ENCODE data around the gene KCNIP4.

KCNIP4 gene

GRCh38 chr4:20901851-20902250 lies 1046.7 kb downstream of the KCNIP4 start:
- no peak for DNase-seq

DNA sequence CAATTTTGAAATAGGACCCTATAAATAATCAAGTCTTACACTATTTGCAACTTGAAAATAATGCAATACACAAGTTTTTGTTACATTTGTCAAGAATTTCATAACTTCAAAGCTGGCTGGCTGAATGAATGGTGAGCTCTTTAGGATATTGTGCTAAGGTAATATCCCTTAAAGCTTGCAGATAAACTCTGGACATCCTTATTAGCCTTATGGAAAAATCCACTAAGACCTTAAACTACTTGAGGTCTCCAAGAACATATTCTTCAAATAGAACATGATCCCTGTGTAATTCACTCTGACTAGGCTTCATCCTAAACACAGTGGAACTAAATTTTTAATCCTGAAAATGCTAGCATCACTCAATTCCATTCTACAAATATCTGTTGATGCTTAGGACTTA lies 1049.0 kb downstream of the KCNIP4 start:
- DNase-seq: no peak

DNA sequence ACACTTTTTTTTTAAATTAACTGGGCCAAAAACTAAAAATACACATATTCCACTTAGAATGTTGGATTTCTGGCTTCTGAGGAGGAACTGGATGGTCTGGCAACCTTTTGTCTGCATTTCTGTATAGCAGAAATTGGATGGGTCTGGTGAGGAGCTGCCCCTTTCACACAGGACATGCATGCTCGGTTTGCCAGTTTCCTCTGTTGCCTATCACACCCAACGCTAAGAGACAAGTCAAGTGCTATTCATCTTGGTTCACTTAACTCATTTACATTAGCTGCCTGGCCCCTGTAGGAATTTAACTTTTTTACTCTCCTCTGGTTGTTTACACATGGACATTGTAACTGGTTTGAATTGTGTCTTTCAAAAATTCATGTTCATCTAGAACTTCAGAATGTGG lies 1052.6 kb downstream of the KCNIP4 start:
- no peak for DNase-seq

- DNase-seq: no peak
These were observed 1053.4 kb downstream of the KCNIP4 start for GRCh38 chr4:20895208-20895607.

- no peak for DNase-seq
These were observed 1057.8 kb downstream of the KCNIP4 start for GRCh38 chr4:20890761-20891160.

DNA sequence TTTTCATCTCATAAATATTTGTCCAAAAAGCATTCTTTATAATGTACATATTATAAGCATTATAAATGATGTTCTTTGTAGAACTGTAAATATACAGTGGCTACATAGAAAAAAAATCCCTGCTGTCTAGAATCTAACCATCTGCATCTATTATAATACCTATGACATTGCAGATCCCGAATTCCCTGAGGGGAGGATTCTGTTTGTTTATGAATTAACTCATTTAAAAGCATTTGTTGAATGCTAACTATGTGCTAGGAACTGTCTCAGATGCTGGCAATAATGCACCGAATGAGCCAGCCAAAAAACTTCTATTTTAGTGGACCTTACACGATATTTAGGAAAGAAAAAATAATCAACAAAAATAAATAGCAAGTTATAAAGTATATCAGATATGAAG lies 1058.7 kb downstream of the KCNIP4 start:
- no peak for DNase-seq

DNA sequence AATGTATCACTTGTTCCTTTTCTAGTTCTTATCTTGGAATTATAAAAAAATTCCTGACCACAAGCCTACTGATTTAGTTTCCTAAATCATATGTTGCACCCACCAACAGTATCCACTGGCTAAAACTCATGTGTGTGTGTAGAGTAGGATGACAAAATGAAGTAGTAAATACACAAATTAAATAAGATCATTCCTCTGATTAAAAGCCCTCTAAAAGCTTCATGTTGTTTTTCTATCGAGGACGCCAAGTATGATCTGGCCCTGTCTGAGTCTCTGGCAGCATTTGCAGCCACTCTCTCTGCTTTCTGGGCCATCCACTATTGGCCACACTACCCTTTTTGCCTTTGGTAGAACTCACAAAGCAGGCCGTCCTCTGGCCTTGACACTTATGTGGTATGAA lies 1064.9 kb downstream of the KCNIP4 start:
- DNase-seq: no peak

GRCh38 chr4:20883231-20883630 lies 1065.3 kb downstream of the KCNIP4 start:
- DNase-seq: no peak

DNA sequence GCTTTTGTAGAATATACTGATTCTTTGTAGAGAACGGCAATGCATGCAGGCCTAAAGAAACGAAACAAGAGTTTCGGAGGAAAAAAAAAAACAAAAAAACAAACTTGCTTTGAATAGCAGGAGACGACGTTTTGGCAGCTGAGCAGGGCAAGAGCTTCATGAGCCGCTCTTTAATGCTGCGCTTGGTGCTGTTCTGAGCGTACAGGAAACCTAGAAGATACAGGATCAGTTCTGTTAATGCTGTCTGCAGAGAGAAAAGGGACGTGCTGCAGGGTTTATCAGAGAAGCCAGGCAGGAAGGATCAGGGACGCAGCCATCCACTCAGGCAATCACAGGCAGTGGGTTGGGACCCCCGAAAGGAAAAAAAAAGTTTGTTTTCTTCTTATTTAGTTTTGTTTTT lies 1066.1 kb downstream of the KCNIP4 start:
- DNase-seq: no peak

GRCh38 chr4:20881658-20882057 lies 1066.9 kb downstream of the KCNIP4 start:
- DNase-seq: no peak

- DNase-seq: no peak
These were observed 1069.8 kb downstream of the KCNIP4 start for GRCh38 chr4:20878806-20879205.

DNA sequence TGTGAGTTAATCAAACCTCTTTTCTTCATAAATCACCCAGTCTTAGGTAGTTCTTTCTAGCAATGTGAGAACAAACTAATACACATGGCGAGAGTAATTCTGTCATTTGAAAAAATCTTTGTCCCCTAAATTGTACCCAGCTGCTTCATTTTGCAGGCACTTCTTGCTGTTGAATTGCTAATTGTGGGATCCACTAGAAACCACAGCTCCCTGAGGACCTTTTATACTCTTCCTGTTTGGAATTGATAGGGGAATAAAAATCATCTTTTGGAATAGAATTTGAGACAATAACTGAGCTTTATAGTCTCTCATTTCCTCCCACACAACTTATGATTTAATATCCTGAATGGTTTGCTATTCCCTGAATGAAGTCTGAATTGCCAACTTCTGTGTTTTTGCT lies 1078.1 kb downstream of the KCNIP4 start:
- DNase-seq: no peak

DNA sequence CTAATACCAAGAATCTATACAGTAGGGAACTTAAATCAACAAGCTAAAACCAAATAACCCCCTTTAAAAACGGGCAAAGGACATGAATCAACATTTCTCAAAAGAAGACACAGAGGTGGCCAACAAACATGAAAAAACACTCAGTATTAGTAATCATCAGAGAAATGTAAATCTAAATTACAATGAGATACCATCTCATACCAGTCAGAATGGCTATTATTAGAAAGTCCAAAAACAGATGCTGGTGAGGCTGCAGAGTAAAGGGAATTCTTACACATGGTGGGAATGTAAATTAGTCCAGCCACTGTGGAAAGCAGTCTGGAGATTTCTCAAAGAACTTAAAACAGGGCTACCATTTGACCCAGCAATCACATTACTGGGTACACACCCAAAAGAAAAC lies 1080.5 kb downstream of the KCNIP4 start:
- DNase-seq: no peak

DNA sequence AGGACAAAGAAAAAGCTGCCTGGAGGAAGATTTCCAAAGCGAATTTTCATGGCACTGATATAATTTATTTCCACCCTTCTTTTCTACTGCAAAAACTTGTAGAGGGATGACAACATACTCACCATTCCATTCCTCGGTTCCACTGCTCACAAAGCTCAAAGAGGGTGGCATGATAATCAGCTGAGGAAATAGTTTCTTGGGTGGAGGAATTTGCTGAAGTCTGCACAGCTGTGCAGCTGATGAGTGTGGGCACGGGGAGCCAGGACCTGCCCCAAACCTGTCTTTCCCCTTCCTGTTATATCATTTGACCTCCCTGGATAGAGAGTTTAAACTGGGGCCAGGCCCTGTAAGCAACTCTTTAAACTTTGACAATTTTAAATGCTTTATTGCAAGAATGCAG lies 1087.7 kb downstream of the KCNIP4 start:
- DNase-seq: no peak

DNA sequence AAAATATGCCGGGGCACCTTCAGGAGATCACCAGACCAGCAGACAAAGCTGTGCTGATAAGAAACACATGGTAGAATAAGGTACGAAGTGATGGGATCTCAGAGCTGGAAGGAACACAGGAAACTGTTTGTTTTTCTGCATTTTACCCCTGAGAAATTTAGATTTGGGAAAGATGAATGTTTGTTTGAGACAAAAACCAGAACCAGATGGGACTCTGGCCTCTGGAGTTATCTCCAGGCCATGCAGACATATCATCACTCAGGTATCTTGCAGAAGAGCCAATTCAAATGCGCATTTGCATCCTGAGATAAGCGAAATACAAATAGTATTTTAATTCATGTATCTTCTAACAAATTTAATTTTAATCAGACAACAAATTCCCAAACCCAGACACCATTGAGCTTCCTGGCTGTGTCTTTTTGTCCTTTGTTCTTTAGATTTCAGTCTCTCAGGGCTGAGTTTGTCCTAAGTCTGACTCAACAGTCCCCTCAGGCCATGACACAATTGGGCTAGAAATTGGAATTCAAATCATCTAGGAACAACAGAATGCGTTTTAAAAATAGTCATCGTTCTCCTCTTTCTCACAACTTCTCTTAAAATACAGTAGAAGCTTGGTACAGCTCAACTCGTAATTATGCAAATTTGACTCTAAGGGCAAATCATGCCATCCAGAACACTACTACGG lies 1089.3 kb downstream of the KCNIP4 start:
- DNase-seq: no peak

GRCh38 chr4:20857081-20857480 lies 1091.5 kb downstream of the KCNIP4 start:
- no peak for DNase-seq

DNA sequence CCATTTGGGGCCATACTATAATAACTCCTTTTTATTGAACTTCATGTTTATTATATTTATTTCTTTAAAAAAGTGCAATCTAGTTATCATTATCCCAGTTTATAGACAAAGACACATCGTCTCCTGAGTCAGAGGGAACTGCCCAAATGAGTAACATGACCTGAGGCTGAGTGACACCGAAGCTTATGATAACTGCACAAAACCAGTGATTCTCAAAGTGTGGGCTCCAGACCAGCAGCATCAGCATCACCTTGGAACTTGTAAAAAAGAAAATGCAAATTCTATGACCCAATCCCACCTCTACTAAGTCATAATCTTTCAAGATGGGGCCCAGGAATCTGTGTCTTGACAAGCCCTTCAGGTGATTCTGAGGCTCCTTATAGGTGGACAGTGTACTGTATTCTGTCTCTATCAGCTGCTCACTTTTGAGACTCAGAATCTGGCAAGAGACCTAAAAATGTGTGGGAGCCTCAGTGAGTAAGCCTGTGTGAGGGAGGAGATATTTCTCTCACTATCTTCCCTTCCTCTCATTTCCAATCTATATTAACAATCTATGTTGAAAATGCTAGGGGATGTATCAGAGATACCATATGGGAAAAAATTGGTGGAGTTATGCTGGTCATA lies 1101.3 kb downstream of the KCNIP4 start:
- no peak for DNase-seq

DNA sequence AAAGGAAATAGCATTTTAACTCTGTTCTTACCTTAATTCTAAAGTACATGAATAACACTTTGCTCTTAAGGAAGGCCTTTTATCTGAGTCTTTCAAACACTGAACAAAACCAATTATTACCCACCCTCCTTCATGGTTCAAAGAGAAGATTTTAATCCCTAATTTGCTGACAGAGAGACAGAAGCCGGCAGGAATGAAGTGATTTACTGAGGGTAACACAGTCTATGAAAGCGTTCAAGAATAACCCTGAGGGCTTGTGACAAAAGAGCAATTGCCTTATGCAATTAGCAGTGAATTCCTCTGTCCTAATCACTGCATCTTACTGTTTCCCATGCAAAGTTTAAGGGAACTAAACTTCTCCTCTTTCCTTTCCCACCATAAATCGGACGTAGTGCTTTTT lies 1104.3 kb downstream of the KCNIP4 start:
- DNase-seq: no peak

GRCh38 chr4:20840648-20841190 lies 1107.9 kb downstream of the KCNIP4 start:
- DNase-seq: no peak

- no peak for DNase-seq
These were observed 1108.6 kb downstream of the KCNIP4 start for GRCh38 chr4:20839957-20840356.

- DNase-seq: no peak
These were observed 1110.1 kb downstream of the KCNIP4 start for GRCh38 chr4:20838476-20838875.

GRCh38 chr4:20832826-20833225 lies 1115.7 kb downstream of the KCNIP4 start:
- no peak for DNase-seq

GRCh38 chr4:20831746-20832145 lies 1116.8 kb downstream of the KCNIP4 start:
- no peak for DNase-seq

DNA sequence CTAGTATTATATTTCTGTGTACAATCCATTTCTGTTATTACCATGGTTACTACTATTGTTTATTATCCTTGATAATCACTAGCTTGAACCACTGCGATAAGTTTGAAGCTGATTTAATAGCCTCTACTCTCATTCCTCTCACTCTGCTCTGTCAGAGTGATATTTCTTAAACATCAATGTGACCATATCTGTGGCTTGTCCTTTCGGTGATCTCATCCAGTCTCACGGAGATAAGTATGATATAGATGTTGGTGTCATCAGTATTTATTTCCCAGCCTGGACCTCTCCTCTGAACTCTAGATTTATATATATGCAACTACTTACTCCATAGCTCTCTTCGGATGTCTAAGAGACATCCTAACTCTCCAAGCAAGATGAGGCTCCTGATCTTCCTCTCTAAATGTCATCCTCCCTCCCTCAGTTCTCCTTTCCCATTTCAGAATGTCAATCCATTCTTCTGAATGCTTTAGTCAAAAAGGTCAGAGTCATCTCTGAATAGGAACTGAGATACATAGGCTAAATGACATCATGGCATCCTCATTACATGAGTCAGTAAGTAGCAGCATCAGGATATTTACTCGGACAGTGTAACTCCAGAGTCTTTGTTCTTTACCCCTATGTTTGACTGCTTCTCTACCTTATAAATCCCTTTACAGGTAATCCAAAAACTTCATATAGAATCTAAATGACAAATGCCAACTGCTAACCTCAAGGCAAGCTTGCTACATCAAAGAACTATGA lies 1118.8 kb downstream of the KCNIP4 start:
- no peak for DNase-seq

Data from NCI-H446 treated with DMSO at 0.1 percent for 48 hours (cell line).